ENCODE data around the gene RNU7-1.

GRCh38 chr12:6909421-6910145 is 34.0 kb upstream of the RNU7-1 start:
- no peak for TF ChIP-seq EZH2phosphoT487 (IDR thresholded peaks at IDR 0.05; ENCODE audit: low read depth, severe bottlenecking, unreplicated experiment)
- TF ChIP-seq CTCF (IDR thresholded peaks at IDR 0.05; ENCODE audit: poor library complexity): no peak
- no peak for TF ChIP-seq EZH2 (IDR thresholded peaks at IDR 0.05; ENCODE audit: borderline replicate concordance)

All from hepatocyte (in vitro differentiated cells).